HG02588 (cell line): Measurements from ENCODE around the gene MGAT5.

Experiments used
- ATAC-seq: cut with Tn5 transposase; IDR thresholded peaks from one replicate; pipeline ENCODE4 v1.9.1; 2021; ENCODE audit warnings: mild to moderate bottlenecking, moderate library complexity; ENCODE audit not compliant: unreplicated experiment

The MGAT5 gene

DNA sequence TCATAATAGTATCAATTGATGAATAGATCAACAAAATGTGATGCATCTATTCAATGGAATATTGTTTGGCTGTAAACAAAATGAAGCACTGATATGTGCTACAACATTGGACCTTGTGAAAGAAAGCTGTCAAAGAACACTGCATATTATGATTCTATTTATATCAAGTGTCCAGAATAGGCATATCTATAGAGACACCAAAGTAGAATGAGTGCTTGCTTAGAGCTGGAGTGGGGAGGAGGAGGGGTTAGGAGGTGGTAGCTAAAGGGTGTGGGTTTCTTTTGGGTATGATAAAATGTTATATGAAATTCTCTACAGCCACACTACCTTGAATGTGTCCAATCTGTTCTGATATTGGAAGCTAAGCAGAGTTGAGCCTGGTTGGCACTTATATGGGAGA lies 23.0 kb upstream of the MGAT5 start:
- ATAC-seq = no peak

DNA sequence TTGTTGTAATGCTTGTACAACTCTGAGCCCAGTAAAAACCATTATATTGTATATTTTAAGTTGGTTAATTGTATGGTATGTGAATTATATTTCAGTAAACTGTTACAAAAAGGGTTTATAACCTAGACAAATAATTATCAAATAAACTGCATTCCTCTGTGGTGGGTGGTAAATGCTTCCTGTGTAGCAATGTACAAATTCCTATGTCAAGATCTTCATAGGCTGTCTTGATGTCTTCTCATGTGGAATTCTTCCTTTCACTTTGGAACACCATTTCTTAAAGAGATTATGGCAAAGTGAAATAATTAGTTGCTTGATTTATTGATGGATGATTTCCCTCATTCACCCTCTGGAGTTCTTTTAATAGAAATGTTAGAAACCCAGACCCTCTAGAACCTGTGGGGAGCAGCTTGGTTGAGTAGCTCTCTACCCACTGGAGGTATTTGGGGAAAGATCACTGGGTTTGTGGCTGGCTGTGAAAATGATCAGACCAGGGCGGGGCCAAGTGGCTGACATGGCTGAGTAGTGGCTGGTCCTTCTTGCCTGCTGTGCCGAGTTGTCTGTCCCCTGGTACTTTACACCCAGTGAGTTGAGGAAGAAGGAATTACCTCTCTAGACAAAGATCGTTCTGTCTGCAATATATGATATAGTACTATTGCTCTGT lies 22.4 kb upstream of the MGAT5 start:
- no peak for ATAC-seq

DNA sequence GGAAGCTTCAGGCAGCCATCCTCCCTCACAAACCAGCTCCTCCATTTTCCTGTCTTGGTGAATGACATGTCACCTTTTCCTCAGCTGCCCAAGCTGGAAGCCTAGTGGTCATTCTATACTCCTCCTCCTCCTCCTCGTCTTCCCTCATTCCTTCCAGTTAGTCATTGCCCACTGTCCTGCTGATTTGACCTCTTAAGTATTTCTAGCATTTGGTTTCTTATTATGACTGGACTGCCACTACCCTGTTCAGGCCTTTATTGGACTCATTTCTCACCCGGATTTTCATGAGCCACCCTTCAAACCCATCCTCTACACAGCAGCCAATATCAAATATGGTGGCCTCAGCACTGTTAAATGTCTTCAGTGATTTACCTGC lies 21.9 kb upstream of the MGAT5 start:
- peak; percentile 39 for ATAC-seq

DNA sequence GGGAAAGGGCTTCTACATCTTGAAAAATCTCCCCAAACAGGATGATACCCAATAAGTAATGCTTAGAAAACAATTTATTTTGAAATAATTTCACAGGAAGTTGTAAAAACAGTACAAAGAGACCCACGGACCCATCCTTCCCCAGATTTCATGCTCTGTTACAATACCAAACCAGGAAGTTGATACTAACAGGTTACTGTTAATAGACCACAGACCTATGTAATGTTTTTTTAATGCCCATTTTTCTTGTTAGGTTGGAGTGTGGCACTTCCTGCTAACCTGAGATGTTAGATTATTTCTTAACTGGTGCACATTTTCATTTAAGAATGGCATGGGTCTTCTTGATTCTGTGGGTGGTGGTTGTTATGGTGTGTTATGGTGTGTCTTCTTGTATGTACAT lies 21.4 kb upstream of the MGAT5 start:
- no peak for ATAC-seq

DNA sequence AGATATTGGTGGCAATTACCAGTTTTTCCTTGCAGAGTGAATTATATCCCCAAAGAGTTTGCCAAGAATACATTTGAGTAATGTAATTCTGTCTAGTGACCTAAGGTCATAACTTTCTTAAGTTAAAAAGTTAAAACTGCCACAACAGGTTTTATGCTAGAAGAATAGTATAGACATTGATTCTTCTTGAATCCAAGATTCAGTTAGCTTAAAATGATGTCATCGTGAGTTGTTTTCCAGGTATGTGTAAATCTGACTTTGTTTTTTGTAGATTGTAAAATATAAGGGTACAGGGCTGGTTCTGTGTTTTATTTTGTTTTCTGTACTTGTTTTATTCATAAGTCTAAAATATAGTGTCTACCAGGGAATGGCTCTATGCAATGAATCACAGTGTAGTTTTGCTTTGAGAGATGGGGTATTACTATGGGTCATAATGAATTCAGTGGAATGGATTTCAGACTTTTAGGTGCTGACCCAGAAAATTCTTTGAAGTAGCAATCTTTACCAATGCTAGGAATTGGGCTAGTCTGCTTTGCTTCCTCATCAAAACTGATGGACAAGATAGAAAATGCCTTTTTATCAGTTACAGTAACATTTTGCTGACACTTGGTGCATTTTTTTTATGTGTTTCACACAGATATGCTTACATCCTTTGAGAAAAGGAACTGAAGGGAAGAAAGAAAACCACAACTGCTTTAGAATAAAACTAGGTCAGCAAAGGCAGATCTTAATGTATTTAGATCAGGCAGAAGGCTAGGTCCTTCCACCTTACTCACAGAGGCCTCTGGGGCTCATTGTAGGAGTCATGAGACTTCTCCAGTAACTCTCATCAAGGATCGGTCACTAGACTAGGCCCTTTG lies 20.8 kb upstream of the MGAT5 start:
- peak; percentile 32 for ATAC-seq

DNA sequence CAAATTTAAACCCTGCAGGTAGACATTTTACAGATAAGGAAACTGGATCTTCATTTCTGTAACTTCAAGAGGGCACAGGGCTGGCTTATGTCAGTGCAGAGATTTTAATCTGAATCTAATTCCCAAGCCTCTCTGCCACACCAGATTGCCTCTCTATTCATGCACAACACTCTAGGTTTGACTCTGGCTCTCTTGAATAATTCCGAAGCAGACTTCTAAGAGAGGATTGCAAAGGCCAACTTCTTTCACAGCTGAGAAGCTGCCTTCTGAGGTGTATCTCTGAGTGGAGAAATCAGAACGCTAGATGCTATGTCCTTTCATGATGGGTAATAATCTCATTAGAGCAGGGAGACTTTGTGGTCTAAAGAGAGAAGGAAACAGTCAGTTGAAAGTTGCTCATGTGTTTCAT lies 20.1 kb upstream of the MGAT5 start:
- peak; percentile 34 for ATAC-seq

DNA sequence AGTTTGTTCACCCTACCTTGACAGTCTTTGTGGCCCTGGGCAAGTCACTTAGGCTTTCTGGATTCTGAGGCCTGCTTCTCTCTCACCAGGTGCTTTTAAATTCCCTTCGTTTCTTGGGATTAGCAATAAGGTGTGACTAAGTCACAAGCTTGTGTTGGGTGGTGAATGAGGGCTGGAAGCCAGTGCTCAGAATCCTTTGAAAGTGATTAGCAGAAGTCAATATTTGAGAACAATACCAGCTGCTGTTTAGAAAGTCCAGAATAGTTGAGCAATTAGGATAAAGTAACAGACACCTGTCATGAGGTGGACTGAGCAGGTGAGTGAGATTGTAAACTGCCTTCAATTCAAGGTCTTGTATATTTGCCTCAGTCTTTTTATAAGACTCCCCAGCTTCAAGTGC lies 19.3 kb upstream of the MGAT5 start:
- no peak for ATAC-seq

DNA sequence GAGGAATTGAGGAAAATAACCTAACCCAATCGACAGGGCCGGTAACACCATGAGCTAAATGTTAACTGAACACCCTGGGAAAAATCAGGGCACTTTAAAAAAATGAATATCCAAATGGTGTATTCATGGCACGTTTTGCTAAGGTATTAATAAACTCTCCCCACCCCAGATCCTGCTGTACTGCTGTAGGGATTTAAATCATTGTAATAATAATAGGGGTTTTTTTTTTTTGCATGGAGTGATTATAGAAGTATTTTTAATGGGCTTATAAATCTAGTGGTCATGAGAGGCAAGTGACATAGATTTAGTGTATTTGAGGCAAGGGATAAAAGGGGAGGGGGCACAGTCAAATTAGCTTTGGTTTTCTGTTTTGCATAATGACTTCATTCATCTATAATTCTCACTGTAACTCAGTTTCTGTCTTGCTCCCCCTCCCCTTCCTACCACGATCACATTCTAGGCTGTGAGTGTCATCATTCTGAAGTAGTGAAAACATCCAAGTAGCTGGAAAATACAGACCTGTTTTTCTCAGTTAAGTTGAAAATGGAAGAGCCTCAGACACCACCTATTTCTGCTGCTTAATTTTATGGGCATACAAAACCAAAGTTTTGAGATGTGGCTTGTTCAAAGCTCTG lies 18.2 kb upstream of the MGAT5 start:
- no peak for ATAC-seq

DNA sequence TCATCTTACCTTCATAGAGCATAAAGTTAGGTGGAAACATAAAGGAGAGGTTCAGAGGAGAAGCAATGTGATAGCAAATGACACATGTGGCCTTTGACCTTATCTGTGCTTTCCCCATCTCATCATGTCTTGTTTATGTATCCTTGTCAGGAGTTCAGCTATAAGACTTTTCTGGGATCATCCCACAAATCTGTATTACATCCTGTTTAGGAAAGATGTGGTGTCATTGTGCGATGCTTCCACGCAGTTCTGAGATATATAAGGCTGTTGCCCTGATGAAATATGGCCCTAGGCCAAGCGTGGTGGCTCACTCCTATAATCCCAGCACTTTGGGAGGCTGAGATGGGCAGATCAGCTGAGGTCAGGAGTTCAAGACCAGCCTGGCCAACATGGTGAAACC lies 15.5 kb upstream of the MGAT5 start:
- ATAC-seq = no peak

DNA sequence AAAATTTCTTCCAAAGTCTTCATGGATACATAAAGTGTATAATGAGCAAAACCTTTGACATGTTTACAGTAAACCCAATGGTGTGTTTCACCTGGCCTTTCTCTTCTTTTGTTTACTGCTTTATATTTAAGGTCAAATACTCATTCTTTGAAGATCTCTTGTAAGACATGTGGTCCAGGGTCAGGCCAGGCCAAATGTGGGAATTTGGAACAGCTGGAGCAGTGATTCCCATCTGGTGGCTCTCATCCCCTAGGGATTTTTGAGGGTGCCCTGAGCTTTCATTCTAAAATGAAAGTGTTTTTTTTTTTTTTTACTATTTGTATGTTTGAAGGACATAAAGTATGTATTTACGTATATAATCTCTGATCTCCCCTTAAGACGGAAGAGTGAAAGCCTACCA lies 13.8 kb upstream of the MGAT5 start:
- no peak for ATAC-seq

DNA sequence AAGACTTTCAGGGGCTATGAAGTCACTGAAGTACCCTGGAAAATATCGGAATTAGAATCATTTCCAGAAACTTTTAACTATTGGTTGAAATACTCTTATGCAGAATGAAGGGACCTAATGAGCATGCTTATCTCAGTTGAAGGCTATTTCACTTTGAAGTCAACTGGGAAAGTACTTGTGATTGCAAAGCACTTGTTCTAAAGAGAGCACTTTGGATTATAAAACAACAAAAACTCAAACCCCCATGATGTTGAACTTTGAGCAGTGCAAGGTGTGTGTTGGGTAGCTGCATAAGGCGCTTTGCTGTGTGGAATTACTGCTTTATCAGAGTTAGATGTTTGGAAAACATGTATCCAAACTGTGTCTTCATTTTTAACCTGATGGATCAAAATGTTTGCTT lies 12.0 kb upstream of the MGAT5 start:
- ATAC-seq = no peak

DNA sequence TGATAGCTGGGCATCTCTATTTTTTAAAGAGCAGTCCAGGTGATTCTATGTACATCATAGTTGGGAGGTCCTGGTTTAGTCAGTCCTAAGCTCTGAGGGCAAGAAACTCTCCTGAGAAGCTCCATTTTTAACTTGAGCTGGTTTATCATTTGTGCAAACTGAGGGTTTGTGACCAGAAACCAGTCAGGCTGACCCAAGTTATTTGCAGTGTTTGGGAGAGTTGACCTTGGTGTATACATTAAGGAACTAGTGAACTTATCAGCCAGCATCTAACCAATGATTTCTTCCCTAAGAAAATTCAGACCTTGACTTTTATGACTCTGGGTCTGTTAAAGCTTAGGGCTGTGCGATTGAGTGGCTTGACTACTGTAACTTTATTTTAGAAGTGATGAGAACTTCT lies 10.6 kb upstream of the MGAT5 start:
- no peak for ATAC-seq

DNA sequence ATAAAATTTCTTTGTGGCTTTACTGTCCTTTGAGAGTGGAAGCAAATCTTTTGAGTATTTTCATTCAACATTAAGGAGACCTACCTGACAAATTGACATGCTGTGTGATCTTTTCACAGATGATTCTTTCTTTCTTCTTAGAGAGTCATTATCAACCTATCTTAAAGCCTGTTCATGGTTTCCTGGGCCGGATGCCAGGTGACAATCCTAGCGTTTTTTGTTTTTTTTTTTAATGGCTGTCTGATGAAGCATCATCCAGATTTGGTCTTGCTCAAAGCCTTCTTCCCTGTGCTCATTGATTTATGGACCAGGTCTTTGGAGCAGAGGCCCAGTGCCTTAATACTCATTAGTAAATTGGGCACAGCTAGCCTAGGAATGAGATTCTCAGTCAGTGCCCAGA lies 9.8 kb upstream of the MGAT5 start:
- no peak for ATAC-seq

DNA sequence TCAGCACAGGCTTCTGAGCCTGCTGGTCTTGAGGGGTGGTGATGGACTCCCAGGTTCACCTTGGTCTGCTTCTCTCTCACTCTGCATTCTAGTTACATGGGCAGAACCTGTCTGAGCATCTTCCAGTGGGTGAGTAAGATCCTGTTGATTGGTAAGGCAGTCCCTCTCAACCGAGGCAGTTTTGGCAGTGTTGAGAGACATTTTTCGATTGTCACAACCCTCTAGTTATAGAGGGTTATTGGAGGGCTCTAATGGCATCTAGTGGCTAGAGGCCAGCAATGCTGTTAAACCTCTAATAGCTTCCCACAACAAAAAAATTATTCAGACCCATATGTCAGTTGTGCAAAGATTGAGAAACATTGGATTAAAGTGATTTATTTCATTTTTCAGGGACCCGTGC lies 9.3 kb upstream of the MGAT5 start:
- no peak for ATAC-seq

DNA sequence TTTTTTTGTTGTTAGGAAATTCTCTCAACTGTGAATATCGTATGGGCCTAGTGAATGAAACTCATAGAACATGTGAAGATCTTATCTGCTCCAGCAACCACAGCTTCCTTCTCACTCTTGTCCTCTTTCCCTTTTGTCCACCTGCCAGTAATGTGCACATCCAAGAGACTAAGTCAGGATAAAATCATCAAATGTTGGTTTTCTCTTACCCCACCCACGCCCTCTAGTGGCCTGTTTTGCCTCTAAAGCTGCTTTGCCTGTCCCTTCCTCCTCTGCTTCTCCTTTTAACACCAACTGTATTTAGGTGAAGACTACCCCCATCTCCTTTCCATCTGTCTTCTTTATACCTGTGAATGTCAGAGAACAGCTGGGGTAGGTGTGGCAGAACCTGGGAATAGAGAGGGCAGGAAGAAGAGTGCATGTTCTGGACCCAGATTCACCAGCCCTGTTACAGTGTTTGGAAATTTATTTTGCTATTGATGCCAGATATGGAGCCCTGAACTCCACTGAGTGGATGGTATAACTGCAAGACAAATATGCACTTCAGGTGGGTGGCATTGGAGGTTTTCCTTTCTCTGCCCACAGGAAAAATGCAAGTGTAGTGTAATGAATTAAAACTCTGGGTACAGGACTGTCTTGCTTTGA lies 8.4 kb upstream of the MGAT5 start:
- no peak for ATAC-seq

DNA sequence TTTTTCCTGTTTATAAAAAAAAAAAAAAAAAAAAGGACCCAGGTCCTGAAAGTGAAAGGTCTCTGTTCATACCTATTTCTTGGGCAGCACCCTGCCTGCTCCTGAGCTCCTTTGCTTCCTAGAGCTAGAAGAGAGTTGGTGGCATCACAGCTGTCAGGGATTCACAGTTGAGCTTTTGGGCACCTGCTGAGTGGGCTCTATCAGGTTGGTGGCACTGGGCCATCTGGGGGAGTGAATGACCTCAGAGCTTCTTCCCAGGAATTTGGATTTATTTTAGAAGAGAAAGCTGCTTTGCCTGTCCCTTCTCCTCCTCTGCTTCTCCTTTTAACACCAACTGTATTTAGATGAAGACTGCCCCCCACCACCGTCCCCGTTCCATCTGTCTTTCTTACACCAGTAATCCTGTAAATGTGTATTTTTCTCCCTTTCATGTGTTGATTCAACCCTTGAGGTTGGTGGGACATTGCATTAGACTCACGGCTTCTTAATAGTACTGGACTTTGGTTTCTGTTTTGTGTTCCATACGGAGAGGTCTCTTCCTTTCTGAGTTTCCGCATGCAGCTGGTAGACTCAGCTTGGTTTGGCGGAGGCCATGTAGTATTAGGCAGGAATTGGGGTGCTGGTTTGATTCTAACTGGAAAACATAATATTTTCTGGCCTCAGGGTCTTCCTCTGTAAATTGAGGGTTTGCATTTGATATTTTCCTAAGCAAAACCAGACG lies 7.6 kb upstream of the MGAT5 start:
- ATAC-seq = no peak

DNA sequence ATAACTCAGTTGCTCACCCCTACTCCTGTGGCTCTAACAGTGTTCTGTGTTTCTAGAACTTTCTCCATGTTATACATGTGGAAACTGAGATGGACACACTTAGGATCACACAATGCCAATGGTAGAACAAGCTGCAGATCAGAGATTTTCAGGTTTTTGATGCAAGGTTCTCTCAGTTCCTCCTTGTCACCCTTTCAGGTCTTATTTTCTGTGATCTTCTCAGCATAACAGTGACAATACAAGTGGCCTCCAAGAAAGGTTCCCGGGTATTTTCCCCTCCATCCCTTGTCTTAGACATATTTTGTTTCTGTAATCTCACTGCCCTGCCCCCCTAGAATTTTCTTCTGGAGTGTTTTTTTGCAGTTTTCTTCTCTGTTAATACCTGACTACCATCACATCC lies 6.2 kb upstream of the MGAT5 start:
- ATAC-seq = peak; percentile 47

DNA sequence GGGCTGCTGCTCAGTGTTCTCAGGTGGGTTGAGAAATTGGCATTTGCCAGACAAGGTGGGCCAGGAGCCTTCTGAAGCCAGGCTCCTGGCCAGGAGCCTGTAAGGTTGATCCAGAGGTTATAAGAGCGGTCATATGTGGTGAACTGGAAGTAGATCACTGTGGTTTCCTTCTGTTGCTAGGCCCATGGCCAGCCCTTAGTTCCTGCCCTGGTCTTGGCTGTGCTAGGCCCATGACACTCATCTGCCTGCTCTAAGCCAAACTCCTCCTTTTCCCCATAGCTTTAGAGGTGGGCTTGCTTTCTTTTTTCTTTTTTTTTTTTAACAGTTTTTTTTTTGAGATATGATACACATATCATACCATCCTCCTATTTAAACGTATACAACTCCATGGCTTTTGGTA lies 5.0 kb upstream of the MGAT5 start:
- no peak for ATAC-seq

DNA sequence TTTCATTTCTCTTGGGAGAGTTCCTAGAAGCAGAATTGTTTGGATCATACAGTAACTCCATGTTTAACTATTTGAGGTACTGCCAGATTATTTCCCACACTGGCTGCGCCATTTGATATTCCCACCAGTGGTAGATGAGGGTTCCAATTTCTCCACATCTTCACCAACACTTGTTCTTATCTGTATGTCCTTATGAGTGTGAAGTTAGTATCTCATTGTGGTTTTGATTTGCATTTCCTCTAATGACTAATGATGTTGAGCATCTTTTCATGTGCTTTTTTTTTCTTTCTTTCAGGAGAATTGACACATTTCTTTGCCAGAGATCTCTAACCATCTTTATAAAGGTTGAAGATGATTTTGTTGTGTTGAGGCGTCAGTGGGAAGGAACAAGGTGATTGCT lies 4.1 kb upstream of the MGAT5 start:
- no peak for ATAC-seq

DNA sequence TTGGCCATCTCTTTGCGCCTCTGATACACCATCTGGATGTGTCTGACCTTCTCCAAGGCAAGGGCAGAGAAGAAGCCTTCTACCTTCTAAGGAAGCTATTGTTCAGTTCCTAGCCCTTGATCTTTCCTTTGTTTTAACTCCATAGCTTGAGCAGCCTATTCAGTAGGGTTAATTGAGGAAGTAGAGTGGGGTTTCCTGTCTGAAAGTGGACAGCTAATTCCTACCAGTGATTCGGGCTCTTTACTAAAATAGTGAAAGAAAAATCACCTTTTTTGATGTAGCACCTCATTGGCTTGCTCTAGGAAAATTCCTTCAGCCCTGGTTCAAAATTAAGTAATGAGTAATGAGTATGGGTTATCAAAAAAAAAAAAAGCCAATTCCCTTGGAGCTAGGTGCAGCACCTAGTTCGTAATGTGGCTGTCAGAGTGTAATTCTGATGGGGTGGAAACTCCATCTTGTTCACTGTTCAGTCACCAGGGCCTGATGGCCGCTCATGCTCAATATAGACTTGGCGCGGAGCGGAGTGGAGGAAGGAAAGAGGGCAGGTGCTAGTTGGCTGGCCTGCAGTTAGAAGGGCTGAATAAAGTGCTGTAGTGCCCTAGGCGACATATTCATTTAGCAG lies 2.9 kb upstream of the MGAT5 start:
- ATAC-seq = no peak
